Measurements from ENCODE around the gene VTI1A.

DNA sequence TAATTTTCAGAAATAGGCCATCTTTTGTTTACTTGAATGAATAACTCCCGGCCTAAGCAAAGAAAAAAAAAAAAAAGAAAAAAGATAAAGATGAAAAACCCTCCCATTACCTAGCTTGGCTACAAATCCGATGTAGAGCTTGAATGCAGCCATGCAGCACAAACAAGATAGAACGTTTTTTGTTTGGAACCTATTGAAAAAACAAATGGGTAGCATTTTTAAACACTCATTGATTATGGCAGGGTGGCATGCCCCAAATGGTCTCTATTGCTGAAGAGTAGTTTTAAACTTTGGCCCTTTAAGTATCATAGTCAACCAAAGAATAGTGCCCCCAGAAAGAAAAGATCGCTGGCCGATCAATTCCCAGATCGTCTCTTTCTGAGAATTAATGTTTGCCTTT lies 84.4 kb downstream of the VTI1A start:
- TF ChIP-seq, protein P1, sequence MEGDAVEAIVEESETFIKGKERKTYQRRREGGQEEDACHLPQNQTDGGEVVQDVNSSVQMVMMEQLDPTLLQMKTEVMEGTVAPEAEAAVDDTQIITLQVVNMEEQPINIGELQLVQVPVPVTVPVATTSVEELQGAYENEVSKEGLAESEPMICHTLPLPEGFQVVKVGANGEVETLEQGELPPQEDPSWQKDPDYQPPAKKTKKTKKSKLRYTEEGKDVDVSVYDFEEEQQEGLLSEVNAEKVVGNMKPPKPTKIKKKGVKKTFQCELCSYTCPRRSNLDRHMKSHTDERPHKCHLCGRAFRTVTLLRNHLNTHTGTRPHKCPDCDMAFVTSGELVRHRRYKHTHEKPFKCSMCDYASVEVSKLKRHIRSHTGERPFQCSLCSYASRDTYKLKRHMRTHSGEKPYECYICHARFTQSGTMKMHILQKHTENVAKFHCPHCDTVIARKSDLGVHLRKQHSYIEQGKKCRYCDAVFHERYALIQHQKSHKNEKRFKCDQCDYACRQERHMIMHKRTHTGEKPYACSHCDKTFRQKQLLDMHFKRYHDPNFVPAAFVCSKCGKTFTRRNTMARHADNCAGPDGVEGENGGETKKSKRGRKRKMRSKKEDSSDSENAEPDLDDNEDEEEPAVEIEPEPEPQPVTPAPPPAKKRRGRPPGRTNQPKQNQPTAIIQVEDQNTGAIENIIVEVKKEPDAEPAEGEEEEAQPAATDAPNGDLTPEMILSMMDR (conservative IDR thresholded peaks at IDR 0.05; ENCODE audit: low read length): no peak
- TF ChIP-seq EZH2phosphoT487 (IDR thresholded peaks at IDR 0.05; ENCODE audit: borderline replicate concordance): no peak

Measured in Loucy (cell line).